ENCODE results near the gene VSIG2.

Gene VSIG2

GRCh38 chr11:124800226-124800929, 48.3 kb upstream of the VSIG2 start, which contains the start of gene MSANTD2 (continued):
- no peak for TF ChIP-seq ZBTB1 (tag by site-specific recombination; IDR thresholded peaks at IDR 0.05)
- TF ChIP-seq ZNF529 (tag by site-specific recombination; IDR thresholded peaks at IDR 0.05; ENCODE audit: insufficient replicate concordance) = no peak
- peak; percentile 91 for TF ChIP-seq IKZF3 (tag by site-specific recombination; IDR thresholded peaks at IDR 0.05)
- no peak for TF ChIP-seq ZSCAN23 (tag by site-specific recombination; IDR thresholded peaks at IDR 0.05)
- TF ChIP-seq ZSCAN30 (tag by site-specific recombination; IDR thresholded peaks at IDR 0.05) = peak; percentile 88
- peak; percentile 10; the same call in 1 of the 2 replicates for TF ChIP-seq CTCF (tag by site-specific recombination; IDR thresholded peaks at IDR 0.05)
- no peak for TF ChIP-seq ZNF768 (tag by site-specific recombination; IDR thresholded peaks at IDR 0.05)
- TF ChIP-seq ZNF341 (tag by site-specific recombination; IDR thresholded peaks at IDR 0.05; ENCODE audit: low read depth) = peak; percentile 20; the same call in 1 of the 2 replicates
- TF ChIP-seq GLIS1 (tag by site-specific recombination; IDR thresholded peaks at IDR 0.05) = peak; percentile 63
- TF ChIP-seq KLF1 (tag by site-specific recombination; IDR thresholded peaks at IDR 0.05) = peak; percentile 42; the same call in 1 of the 2 replicates
- TF ChIP-seq ZBTB11 (tag by site-specific recombination; conservative IDR thresholded peaks at IDR 0.05; ENCODE audit: low read depth) = peak; percentile 93
- no peak for TF ChIP-seq REPIN1 (tag by site-specific recombination; IDR thresholded peaks at IDR 0.05; ENCODE audit: low read depth)
- no peak for TF ChIP-seq ZNF654 (tag by site-specific recombination; IDR thresholded peaks at IDR 0.05; ENCODE audit: low read depth)
- TF ChIP-seq KLF9 (tag by site-specific recombination; IDR thresholded peaks at IDR 0.05; ENCODE audit: low read depth) = no peak
- peak; percentile 73 for TF ChIP-seq ZBTB26 (tag by site-specific recombination; optimal IDR thresholded peaks at IDR 0.05)
- peak; percentile 79 for TF ChIP-seq ZBTB20 (tag by site-specific recombination; IDR thresholded peaks at IDR 0.05)
- peak; percentile 43; the same call in 1 of the 2 replicates for TF ChIP-seq GLIS2 (tag by site-specific recombination; IDR thresholded peaks at IDR 0.05)
- TF ChIP-seq SCRT2 (tag by site-specific recombination; IDR thresholded peaks at IDR 0.05) = no peak
- peak; percentile 67 for TF ChIP-seq ZNF2 (tag by site-specific recombination; IDR thresholded peaks at IDR 0.05)
- peak; percentile 95 for TF ChIP-seq PRDM4 (tag by site-specific recombination; IDR thresholded peaks at IDR 0.05)
- peak; percentile 82 for TF ChIP-seq ZBTB8A (tag by site-specific recombination; IDR thresholded peaks at IDR 0.05)
- TF ChIP-seq ZFHX2 (tag by site-specific recombination; conservative IDR thresholded peaks at IDR 0.05) = peak; percentile 85
- peak; percentile 69 for TF ChIP-seq ZNF398 (tag by site-specific recombination; IDR thresholded peaks at IDR 0.05)
- peak; percentile 79 for TF ChIP-seq EGR2 (tag by site-specific recombination; IDR thresholded peaks at IDR 0.05; ENCODE audit: low read depth)
- TF ChIP-seq ZNF830 (tag by site-specific recombination; IDR thresholded peaks at IDR 0.05; ENCODE audit: low read depth) = no peak
- TF ChIP-seq ZBTB17 (tag by site-specific recombination; IDR thresholded peaks at IDR 0.05) = peak; percentile 75
- TF ChIP-seq ZNF580 (tag by site-specific recombination; IDR thresholded peaks at IDR 0.05) = no peak
- TF ChIP-seq SP3 (tag by site-specific recombination; IDR thresholded peaks at IDR 0.05) = peak; percentile 70
- TF ChIP-seq ZNF473 (tag by site-specific recombination; IDR thresholded peaks at IDR 0.05) = no peak
- peak; percentile 52 for TF ChIP-seq YY1 (tag by site-specific recombination; IDR thresholded peaks at IDR 0.05)
